CD4-positive, alpha-beta T cell treated with Interleukin-4 for 1 hour (primary cell): ENCODE measurements around the gene UBE2O.
A peak's percentile ranks its signal among the peaks of the same experiment; 100 is the strongest.

Experiments used
- DNase-seq, 2 donors: peaks; one replicate each; pipeline ENCODE4 v3.0.0-alpha.2; 2020 to 2022

Gene UBE2O

DNA sequence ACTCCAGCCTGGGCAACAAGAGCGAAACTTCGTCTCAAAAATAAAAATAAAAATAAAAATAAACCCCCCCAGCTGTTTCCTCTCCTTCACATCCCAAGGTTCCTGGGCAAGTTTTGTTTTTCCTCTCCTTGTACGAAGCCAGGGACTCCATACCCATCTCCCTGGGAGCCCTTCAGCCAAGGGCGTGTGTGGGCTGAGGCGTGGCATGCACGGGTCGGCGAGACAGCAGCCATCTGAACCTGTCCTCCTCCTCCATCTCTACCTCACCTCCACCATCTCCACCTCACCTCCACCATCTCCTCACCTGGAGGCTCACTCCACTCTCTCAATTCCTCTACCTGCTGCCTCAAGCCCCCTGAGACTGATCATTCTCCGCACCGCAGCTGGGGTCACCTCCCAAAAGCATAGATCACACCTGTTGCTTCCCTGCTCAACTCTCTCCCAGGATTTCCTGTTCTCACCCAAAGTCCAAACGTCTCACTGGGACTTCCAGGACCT is 31.3 kb upstream of the UBE2O start:
- DNase-seq: no peak

DNA sequence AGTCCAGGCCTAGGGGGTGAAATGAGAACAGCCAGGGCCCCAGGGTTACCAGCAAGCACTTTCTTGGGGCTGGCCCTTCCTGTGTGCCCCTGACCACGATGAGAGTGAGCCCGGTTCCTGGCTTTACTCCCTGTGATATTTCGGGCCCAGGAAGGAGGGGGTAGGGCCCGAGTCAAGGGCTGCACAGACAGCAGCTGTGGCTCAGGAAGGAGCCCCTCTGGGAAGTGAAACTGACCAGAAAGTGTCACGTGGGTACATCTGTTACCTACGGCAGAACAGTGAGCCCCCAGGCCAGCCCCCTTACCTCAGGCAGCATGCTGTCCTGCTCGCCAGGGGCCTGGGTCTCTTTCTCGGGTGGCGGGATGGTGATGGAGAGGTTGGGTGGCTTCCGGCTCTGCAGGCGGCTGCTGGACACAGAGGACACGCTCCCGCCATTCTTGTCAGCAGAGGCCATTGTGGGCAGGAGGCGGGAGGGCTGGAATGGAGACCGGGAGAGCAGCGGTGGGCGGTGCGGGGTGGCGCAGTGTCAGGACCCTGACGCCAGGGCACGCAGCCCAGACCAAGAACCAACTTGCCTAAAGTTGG is 28.2 kb upstream of the UBE2O start:
- peak in 1 of 2 donors; percentile 64 for DNase-seq

DNA sequence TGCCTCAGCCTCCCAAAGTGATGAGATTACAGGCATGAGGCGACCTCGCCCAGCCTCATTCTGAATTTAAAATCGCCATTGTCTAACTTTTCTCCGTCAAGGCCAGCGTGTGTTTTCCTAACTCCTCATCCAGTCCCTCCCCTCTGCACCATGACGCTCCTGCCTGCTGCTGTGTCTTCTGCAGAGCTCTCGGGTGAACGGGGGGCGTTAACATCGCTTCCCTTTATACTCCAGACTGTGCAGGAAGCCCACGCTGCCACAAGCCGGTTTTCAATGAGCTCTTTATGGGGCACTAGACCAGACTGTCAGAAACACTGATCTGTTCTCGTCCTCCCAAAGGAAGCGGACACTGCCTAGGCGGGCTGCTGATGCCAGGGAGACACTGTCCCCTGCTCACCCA is 27.7 kb upstream of the UBE2O start:
- DNase-seq: no peak

DNA sequence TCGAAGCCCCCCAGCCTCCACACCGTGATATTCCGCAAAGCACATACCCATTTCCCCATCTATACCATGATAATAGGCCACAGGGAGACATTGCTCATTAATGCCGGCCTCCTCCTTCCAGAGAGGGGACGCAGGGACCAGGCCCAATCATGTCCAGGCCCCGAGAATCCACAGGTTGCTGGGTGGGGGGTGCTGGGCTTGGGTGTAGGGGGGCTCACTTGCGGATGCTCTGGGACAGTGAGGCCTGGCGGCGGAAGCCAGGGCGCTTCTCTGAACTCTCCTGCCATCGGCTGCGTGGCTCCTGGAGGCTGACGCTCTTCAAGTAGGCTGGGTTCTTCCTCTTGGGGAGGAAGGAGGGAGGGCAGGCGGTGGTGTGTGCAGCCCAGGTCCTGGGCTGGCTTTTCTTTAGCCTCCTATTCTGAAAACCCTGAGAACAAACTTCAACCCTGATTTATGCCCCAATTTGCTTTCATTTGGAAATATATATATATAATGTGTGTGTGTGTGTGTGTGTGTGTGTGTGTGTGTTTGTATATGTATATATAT is 26.6 kb upstream of the UBE2O start:
- DNase-seq: no peak

DNA sequence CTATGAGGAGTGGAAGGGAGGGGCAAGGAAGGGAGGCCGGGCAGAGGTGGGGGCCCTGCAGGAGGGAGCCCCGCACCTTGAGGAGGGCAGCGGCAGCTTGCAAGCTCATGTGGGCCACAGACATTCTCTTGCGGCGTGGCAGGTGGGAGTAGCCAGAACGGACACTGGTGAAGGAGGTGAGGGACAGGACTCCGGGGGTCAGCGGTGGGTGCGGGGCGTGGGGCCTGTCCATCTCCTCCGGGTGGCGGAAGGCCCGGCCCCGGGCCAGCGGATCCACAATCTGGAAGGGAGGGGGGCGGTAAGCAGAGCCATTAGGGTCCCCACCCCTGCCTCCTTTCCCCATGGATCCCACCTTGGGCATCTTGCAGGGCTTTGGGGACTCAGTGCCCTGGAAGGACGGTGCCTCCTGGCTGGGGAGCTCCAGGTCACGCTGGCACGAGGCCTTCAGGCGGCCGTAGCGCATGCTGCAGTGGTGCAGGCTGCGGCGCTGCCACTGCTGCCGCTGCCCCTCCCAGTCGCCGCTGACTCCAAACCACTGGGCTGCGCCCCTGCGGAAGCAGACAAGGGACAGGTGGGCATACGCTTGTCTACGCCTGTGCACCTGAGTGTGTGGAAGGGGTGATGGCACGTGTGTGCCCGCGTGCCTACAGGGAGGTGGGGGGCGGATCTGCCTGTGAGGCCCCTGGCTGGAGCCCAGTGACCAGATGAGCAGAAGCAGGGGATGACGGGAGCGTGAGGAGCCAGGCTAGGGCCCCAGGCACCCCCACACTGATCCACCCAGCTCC is 26.0 kb upstream of the UBE2O start:
- DNase-seq: no peak

DNA sequence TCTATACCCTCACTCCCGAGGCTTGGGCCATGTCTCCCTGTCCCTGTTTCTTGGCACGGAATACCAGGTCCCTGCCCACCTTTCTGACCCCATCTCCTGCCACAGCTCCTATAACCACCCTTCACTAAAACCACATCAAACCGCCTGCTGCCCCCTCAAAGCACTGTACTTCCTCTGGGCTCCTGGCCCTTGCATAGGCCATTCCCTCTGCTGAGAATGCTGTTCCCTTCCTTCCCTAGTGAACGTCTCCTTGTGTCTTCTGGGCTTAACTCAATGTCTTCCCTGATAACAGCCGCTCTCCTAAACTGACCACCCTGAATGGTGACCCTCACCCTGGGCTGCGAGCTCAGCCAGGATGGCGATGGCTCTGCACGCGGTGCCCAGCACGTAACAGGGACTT is 25.1 kb upstream of the UBE2O start:
- no peak for DNase-seq

DNA sequence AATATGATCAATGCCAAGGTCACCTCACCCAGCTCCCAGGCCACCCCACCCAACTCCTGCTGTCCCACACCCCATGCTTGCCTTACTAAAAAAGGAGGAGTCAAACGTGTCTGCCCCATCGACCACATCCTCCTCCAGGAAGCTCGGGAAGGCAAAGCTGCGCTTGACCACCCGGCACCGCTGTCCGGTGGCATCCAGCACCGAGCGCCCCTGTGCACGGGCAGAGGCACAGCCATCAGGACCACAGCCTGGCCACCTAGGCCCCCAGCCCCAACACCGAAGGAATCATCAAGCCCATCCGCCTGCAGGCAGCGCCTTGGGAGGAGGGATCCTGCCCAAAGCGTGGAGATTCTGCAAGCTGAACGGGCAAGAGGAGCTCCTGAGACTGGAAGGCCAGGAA is 24.6 kb upstream of the UBE2O start:
- DNase-seq: no peak

DNA sequence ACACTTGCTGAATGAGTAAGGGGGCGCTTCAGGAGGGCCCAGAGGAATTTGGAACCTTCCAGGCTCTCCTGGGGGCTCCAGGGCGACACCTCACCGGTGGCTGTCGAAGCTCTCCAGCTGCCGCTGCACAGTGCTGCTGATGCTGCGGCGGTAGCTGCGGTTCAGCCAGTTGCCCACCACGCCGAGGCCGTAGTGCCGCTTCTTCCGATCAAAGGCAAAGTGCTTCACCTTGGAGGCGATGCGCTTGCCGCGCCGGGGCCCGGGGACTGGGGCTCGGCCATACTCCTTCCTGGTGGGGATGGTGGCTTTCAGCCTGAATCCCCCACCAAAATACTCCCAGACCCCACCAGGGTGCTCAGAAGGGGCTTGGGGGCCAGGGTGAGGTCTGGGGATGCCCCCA is 23.8 kb upstream of the UBE2O start:
- no peak for DNase-seq

DNA sequence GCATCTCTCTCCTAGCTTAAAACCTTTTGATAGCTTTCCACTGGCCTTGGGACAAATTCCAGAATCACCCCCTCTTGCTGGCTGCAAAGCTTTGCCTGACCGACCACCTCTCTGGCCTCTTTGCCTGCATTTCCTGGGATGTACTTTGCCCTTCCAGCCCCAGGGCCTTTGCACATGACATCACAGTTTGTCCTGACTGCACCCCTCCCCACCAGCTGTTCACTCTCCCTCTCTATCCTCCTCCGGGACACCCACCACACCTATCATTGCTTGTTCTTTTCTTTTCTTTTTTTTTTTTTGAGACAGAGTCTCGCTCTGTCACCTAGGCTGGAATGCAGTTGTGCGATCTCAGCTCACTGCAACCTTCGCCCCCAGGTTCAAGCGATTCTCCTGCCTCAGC is 22.4 kb upstream of the UBE2O start:
- no peak for DNase-seq

DNA sequence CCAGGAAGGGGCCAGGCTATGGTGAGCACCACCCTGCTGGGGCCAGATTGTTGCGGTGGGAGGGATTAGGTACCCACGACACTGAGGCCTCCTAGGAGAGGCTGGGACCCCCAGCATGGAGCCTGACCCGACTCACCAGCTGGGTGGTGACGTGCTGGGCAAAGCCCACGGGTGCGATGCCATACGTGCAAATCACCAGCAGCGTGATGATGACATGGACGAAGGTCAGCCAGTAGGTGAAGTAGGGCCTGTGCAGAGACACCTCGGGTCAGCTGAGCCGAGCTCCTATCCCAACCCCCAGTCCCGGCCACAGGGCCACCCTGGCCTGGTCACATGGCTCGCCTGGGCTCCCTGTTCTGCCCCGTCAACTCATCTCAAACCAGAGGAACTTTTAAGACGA is 21.9 kb upstream of the UBE2O start:
- DNase-seq: no peak

DNA sequence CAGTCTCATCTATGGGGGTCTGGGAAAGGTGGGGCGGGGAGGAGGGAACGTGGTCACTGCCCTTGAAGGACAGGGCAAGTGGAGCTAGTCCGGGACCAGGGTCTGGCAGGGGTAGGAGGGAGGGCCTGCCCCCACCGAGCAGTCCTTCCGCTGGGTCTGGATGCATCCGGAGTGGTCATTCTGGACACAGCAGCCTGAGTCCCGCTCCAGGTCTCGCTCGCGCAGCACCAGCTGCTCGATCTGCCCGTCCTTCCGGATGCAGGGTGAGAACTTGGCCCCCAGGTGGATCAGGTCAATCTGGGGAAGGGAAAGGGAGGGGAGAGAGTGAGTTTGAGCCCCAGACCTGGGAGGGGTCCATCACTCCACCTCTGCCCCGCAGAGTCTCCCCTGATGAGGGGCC is 21.3 kb upstream of the UBE2O start:
- DNase-seq: no peak

DNA sequence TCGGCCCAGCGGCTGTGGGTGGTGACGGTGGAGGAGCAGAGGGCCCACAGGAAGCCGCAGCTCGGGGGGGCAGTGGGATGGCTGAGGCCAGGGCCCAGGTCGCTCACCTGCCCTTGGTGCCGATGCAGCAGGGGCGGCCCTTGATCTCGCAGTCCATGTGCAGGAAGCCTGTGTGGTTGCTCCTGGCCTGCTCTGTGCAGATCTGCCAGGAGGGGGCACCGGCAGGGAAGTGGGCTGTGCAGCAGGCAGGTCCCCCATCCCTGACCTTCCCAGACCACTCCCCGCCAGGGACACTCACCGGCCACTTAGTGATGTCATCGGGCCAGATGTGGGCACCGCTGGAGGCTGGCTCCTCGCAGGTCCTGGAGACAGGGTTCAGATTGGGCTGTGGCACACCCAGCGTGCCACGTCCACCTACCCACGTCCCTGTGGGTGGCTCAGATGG is 20.6 kb upstream of the UBE2O start:
- no peak for DNase-seq

DNA sequence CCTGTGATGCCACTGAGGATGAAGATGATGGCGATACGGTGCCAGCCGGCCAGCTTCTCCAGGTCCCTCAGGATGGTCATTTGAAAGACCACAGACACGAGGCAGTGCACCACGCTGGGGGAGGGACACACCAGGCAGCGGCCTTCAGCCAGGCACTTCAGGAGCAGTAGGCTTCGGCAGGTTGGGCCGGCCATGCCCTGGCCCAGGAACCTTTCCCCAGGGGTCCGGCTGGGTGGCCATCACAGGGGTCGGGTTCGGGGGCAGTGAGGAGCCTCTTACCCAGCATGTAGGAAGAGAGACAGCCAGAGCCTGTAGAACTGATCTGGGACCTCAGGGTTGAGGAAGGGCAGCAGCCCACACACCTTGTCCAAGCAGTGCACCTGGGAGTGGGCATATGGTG is 19.8 kb upstream of the UBE2O start:
- DNase-seq: no peak

DNA sequence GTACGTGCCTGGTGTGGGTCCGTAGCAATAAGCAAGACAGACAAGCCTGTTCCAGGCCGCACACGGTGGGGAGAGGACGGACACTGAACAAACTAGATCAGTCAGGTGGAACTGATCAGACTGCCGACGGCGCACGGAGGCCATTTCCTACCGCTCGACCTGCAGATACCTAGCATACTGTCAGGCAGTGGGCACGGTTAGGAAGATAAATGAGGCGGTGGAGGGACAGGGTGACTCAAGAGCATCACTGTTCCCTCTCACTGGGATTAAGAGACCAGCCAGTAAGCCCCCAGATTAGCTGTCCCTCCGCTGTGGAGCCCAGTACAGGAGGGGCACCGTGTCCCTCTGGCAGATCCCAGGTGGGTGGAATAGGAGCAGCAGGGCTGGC is 19.3 kb upstream of the UBE2O start:
- no peak for DNase-seq

DNA sequence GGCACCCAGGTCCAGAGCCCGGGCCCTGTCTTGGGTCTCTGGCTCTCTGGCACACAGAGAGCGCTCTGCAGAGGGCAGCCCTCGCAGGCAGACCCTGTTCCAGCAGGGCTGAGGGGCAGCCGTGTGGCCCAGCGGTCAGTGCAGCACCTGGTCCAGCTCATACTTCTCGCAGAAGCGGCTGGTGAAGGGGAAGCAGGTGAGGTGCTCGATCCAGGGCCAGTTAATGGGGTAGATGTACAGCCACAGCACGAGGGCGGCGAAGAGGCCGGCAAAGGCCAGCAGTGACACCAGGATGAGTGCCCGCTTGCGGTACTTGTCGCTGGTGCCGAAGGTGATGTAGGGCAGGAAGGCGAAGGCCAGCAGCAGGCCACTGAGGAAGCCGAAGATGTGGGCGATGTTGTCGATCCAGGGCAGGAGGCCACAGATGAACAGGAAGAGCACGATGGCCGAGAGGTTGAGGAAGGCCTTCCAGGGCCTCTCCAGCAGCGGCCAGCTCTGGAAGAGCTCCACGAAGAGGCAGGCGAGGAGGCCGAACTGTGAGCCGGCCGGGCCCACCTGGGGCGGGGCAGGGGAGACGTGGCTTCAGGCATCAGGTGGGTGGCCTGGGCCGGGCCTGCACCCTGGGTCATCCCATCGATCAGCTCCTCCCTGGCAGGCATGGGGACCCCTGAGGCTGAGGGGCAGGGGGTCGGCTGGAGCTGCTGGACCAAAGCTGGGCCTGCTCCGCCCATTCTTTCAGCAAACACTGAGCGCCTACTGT is 18.7 kb upstream of the UBE2O start:
- DNase-seq: no peak

DNA sequence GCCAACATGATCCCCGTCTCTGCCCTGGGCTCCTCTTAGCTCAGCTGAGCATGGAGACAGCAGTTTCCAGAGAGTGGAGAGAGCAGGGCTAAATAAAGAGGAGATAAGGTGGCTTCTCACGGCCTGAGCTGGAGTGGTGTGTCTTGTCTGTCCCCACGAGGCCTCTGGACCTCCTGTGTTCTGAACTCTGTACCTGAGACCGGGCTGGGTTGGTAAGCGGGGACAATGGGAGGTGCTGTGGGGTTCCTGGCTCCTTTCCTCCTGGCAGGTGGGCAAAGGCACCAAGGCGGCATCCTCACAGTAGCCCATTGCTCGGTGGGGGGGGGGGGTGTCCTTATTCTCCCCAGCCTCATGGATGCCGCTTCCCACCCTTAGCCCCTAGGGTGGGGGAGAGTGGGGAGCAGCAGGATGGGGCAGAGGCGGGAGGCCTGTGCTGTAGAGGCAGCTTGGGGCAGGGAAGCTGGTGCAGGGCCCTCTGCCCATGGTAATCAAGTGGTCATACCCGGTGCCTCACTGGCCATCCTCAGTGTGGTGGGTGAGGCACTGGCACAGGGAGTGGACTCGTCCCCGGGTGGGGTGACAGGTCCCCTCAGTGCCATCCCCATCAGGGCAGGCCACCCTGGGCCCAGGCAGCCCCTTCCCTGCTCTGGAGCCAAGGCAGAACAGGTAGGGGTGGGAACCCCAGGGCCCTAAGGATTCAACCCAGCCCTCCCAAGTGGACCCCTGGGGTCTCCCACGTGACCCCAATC is 17.2 kb upstream of the UBE2O start:
- no peak for DNase-seq

DNA sequence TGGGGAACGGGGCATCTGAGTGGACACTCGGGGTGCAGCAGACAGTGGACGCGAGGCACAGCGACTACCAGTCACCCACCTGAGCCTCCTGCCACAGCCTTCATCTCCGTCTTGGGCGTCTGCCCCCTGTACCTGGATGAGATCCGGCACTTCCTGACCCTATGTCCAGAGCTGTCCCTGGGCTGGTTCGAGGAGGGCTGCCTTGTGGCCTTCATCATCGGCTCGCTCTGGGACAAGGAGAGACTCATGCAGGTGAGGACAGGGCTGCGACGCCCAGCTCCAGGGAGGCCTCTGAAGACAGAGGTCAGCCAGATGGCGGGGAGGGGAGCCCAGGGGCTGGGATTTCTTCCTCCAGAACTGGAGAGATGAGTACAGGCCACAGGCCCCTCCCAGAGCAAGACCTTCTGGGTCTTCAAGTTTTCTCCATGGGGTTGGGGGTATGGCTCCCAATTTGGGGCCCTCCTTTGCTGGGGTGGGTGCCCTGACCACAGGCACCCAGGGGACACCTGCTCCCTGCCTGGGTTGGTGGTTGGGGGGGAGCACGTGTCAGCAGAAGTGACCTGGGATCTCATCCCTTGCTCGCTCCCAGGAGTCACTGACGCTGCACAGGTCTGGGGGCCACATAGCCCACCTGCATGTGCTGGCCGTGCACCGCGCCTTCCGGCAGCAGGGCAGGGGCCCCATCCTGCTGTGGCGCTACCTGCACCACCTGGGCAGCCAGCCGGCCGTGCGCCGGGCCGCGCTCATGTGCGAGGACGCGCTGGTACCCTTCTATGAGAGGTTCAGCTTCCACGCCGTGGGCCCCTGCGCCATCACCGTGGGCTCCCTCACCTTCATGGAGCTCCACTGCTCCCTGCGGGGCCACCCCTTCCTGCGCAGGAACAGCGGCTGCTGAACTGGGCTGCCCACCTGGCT is 16.4 kb upstream of the UBE2O start:
- no peak for DNase-seq

DNA sequence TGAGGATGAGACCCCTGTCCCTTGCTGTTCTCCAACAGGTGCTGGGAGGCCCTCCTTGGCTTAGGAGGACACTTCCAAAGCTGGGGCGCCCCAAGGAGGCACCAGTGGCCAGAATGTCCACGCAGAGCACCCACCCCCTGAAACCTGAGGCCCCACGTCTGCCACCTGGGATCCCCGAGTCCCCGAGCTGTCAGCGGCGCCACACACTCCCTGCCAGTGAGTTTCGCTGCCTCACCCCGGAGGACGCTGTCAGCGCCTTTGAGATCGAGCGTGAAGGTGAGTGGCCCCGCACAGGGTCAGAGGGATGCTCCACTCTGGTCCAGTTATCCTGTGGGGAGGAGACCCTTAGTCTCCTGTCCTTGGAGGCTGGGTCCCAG is 15.7 kb upstream of the UBE2O start:
- no peak for DNase-seq

DNA sequence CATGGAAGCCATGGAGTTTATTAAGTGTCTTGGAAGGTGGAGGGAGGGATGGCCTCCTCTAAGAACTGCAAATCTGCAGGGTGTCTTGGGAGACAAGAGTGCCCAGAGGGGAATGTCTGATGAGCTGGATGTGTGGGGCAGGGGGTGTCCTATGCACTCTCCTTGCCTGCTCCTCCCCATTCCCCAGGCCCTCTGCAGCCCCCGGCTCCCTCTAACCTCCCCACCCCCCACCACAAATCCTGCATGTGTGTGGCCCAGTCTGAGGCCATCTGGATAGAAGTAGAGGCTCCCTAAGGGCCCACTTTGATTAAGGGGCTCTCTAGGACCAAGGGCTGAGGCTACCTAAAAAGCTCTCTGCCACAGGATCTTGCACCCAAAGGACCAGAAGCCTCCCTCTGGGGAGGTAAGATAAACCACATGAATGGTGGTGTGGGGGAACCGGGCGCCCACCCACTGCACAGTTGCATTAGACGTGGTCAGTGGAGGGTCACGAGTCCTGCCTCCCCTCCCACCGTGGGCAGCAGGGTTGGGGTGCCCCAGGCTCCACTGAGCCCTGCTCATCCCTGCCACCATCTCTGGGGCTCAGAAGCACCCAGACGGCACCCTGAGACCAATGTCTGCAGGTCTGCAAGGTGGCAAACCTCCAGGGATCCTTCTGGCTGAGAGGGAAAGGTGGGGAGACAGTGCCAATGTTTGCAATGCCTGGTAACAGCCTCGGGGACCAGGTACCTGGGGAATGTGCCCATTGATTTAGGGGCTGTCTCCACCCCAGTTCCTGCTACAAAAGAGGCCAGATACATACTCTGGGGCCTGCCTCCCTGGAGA is 15.1 kb upstream of the UBE2O start:
- no peak for DNase-seq

DNA sequence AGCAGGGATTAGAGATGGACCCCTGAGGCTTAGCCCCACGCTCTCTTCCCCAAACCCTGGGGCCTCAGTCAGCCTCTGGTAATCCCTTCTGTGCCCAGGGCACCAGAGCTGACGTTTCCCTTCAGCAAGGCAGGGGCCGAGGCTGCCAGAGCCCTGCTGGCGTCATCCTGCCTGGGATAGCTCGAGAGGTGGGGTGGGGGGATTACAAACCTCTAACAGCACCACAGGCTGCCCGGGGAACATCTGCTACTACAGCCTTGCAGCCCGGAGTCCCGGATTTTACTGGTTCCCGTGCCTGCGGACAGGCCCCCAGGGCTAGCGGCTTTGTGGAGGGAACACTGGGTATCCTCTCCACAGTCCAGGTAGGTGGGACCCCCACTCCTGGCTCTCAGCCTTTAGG is 14.4 kb upstream of the UBE2O start, which contains the start of gene AANAT:
Gene AANAT (plus strand): TSS at position 238 of the 400 bp plus-strand sequence. CDS start 1,144 bp downstream, outside the sequence.
- DNase-seq: no peak

DNA sequence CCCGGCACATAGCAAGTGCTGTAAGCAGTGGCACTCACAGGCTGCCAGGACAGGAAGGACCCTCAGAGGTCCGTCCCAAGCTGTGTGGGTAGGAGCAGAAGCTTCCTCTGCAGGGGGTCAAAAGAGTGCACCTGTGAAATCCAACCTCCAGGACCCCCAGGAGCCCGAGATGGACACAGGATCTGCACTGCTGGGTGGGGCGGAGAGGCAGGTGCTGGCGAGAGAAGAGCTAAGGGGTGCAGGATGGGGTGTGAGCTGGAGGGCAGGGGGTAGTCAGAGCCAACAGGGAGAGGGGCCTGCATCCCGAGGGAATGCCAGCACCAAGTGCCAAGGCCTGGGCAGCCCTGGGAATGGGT is 13.8 kb upstream of the UBE2O start:
- DNase-seq: no peak
